HG03521 (cell line): ENCODE data around the gene CDSN.

Source experiments
- ATAC-seq: cut with Tn5 transposase; IDR thresholded peaks from one replicate; pipeline ENCODE4 v1.9.1; 2021; ENCODE audit warnings: mild to moderate bottlenecking, moderate library complexity; ENCODE audit not compliant: unreplicated experiment

CDSN gene

GRCh38 chr6:31121131-31121790 is 1.0 kb upstream of the CDSN start:
- no peak for ATAC-seq

- no peak for ATAC-seq
Measured at GRCh38 chr6:31118178-31118577, 2.1 kb downstream of the CDSN start.

DNA sequence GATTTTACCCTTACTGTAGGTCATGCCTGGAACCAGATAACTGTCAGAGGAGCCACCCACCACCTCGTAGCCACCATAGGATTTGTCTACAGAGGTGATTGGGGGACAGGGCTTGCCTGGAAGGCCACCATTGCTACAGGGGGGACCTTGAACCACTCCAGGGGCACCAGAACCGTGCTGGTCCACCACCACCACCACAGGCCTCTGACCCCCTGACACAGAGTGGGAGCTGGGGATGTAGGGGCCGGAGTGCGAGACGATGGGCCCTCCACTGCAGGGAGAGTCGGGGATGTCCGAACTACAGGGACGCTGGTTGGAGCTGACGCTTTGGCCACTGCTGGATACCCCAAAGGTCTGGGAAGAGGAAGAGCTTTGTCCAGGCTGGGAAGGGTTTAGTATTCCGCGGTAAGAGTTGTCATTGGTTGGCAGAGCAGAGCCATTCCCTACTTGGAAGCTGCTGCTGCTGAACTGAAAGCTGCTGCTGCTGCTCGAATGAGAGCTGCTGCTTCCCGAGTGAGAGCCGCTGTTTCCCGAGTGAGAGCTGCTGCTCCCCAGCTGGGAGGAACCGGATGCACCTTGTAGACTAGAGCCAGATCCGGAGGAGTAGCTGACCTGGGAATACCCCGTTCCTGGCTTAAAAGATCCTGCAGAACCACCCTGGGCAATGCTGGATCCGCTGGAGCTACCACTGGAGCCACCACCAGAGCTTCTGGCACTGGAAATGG is 3.4 kb downstream of the CDSN start:
- ATAC-seq: no peak

DNA sequence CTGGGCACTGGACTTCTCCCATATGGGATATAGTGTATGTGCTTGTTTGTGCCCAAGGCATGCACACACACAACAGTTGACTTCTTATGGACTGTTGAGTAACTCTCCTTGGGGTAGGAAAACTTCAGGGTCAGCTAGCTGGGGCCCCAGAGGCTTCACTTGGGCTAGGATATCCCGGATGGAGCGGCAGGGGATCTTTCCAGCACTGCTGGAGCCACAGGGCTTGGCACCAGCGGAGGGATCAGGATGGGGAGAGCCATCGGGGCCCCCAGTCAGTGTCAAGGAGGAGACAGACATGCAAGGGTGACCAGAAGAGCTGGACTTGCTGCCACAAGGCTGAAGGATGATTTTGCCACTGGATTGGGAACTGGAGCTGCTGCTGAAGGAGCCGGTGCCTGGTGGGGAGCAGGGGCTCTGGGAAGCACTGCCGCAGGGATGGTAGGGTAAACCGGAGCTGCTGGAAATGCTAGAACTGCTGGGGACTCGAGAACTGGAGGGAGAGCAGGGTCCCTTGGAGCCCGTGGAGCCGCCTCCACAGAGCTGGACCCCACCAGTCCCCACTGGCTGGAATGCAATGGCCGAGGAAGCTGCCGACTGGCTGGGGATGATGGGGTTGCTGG is 4.2 kb downstream of the CDSN start:
- no peak for ATAC-seq

DNA sequence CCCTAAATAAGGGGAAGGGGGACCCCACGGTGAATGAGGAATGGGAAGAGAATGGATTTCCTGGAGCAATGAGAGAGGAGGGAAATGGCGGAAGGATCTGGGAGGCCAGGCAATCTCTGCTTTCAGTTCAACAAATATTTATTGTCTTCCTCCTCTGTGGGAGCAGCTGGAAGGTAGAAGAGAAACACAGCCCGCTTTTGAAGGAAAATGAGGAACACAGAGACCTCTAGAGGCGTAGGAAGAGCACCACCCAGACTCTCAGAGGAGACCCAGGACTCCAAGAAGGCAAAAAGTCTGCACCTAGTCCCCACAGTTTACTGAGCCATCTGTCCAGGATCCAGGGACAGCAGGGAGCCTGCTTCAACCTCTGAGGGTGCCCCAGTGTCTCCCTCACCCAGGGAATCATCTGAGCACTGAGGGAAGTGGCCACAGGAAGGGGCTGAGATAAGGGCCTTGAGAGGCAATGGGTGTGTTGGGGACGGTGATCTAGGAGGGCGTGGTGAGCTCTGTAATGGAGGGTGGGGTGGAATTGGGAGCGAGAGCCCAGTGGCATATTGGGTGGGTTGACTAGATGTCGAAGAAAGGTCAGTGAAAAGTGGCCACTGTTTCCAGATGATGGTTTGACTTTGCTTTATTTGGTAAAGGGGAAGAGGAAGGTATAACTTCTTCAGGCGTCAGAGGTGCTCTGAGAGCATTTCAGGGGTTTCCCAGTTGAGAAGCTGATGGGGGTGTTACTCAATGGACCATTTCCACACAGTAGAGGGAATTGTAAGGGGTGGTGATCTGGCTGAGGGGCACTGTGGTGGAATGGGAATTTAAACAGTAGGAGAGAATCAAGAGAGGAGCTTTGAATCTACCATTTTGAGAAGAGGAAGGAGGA is 5.0 kb downstream of the CDSN start:
- no peak for ATAC-seq

DNA sequence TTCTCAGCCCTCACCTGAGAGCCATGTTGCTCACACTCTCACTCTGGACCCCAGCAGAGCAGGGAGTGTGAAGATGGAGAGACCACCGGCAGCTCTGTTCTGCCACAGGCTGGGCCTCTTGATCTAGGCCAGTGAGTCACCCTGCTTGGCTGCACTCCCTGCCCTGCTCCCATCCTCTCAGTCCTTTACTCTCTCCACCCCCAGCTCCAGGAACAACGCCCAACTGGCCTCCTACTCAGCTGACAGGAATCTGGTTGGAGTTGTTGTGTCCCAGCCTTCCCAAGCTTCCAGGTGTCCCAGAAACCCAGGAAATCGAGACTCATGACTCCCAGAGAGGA is 5.7 kb downstream of the CDSN start, which contains the start of gene PSORS1C1:
TSS of gene PSORS1C1 (plus strand) at position 260 of the 338 bp plus-strand sequence. CDS start 14,833 bp downstream, outside the sequence.
- no peak for ATAC-seq

DNA sequence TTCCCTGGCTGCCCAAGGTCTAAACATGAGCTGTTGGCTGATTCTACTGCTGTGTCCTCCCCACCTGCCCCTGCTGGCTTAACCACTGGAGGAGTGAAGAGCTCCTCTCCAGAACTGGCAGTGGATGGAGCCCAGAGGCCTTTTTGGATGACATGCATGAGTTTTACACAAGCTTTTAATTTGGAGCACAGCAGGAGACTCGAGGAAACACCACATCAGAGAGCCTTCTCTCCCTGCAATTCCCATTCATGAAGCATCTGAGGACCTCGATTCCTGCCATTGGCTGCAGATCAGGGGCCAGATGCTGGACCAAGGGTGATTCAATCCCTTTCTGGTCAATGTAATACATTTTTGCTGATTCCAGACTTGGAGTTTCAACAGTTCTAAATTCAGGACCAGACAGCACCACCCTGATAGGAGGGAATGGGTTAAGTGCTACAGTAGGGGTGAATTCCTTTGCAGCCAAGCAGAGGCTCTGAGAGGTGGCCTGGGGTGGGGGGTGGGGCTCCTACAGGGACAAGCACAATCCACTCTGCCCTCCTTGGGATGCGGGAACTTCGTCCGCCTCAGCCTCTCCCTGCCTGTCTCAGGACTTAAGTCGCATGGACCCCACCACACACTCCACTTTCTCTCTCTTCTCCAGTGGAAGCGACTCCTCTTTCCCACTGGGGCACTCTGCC is 6.2 kb downstream of the CDSN start:
- ATAC-seq: no peak

DNA sequence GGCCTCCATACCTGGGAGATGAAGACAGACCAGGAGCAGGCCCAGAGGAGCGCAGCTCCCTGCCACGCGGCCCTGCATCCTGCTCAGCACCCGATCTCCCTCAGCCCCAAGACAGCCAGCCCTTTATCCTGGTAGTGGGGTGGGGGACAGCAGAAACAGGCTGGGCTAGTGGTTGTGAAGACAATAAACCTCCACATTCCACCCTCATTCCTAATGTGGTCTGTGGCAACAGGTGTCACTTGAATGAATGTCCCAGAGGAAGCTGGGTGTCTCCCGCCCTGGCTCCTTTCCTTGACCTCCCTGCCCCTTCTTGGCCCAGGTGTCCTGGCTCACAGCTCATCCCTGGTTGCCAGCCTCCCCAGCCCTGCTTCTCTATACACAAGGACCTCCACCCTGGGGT is 7.8 kb downstream of the CDSN start, which contains the start of gene C6orf15:
TSS of gene C6orf15 (minus strand) at position 98 of the 400 bp plus-strand sequence. CDS start at position 78, 20 bp downstream.
- no peak for ATAC-seq

GRCh38 chr6:31111712-31112111 is 8.5 kb downstream of the CDSN start:
- no peak for ATAC-seq

GRCh38 chr6:31110825-31111582 is 9.2 kb downstream of the CDSN start:
- no peak for ATAC-seq

DNA sequence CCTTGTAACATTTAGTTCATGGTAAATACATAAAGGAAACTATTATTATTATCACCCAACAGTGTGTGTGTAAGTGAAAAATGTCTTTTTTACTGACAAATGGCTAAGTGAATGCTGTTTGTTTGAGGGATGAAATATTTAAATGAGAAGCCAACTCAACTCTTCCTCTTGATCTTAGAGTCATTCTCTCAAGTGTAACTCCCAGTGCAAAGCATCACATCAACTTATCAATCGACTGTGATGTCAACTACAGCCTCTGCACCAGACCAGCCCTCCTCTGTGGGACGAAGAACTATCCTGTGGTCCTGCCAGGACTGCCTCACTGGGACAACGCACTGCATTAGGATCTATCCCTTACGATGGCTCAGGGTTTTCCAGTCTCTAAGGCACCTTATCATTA is 13.2 kb downstream of the CDSN start:
- no peak for ATAC-seq

DNA sequence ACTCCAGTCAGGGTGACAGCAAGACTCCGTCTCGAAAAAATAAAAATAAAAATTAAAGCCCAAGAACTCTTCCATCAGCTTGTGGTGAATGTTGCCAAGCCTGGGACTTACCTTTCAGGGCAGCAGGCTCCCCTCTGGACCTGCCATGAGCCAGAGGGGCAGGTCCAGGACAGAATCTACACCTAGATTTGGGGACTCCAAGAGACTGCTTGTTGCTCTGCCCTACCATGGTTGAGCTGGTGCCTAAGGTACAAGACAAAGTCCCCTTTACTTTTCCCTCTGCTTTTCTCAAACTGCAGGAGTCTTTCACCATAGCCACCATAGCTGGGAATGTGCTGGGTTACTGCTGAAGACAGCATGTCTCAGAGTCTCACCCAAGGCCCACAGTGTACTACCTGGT is 17.1 kb downstream of the CDSN start:
- no peak for ATAC-seq

- ATAC-seq: no peak
Measured at GRCh38 chr6:31098449-31098938, 21.8 kb downstream of the CDSN start.

GRCh38 chr6:31096656-31097055 is 23.6 kb downstream of the CDSN start:
- no peak for ATAC-seq

- no peak for ATAC-seq
Measured at GRCh38 chr6:31096215-31096614, 24.0 kb downstream of the CDSN start.

DNA sequence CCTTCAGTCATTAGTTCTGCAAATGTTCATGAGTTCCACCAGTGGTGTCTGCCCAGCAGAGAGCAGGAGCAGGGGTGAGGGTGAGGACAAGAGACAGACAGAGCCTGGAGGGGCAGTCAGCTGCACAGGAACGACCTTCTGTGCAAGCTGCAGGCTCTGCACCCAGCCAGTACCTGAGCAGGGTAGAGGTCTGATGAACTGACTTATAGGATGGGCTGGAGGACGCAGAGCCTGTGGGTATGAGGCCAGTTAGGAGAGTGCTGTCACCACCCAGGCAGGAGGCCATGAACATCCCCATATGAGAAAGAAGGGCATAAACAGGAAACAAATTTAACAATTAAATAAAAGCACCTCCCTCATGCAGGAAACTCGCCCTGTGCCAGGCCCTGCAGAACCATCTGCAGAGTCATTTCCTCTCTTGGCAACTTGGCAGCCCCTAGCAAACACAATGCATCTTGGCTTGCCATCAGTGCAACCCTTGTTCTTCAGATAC is 25.8 kb downstream of the CDSN start:
- ATAC-seq: no peak

DNA sequence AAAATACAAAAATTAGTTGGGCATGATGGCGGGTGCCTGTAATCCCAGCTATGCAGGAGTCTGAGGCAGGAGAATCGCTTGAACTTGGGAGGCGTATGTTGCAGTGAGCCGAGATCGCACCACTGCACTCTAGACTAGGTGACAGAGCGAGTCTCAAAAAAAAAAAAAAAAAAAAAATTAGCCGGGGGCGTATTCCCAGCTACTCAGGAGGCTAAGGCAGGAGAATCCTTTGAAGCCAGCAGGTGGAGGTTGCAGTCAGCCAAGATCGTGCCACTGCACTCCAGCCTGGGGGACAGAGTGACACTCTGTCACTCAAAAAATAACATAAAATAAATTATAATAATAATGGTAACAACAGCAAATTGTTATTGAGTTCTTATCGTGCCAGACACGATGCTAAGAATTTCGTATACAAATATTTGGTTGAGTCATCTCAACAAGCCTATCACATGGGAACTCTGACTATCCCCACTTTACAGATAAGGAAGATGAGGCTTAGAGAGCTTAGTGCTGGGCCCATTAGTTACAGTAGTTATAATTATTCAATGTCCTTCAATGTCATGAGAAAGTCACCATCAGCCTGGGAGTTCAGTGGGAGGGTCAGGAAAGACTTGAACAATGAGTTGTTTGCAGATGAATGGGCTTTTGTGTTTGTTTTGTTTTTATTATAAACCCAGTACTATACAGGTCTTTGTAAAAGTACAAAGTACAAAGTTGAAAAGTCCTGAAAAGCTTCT is 27.3 kb downstream of the CDSN start:
- no peak for ATAC-seq

DNA sequence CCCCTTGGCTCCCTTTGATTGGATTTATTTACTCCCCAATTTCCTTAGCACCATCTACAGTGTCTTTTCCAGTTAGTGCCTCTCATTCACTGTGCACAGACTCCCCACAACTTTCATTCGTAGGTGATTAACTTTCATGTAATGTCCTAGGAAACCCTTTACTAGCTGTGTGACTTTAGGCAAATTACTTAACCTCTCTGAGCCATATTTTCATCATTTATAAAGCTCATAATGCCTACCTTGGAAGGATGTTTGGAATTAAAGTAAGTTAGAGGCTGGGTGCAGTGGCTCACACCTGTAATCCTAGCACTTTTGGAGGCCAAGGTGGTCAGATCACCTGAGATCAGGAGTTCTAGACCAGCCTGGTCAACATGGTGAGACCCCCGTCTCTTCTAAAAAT is 28.0 kb downstream of the CDSN start:
- no peak for ATAC-seq

DNA sequence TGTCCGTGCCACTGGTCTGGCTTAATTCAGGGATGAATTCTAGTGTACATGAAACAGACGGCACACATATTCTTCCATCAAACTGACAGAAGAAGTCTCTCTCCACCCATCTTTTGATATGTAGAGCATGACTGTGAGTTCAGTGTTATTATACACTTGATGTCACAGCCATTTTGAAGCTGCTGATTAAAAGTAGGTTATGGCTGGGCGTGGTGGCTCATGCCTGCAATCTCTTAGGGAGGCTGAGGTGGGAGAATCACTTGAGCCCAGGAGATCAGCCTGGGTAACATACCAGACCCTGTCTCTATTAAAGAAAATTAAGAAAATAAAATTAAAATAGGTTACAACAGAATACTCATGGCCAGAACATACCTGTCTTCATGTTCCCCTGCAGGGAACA is 28.6 kb downstream of the CDSN start:
- ATAC-seq: no peak
